CD4-positive, CD25-positive, alpha-beta regulatory T cell (primary cell): Measurements from ENCODE around the gene HFM1. TPM values are rescaled to one million over a fixed set of nuclear protein-coding genes. Genes with fewer than 3 reads are reported as not detected.
A peak's percentile ranks its signal among the peaks of the same experiment; 100 is the strongest.
"Not testable (repeated sequence)": the region's sequence is repeated elsewhere in the genome, so short reads cannot be mapped to it uniquely, and the experiment has no call there.

Experiments used
- ATAC-seq, 2 donors: fragments of 150-1000 bp; cut with Tn5 transposase; one replicate each; pipeline ENCODE4 v1.10.0; 2021; ENCODE audit warnings: low read depth in 2 of 2, moderate number of reproducible peaks in 2 of 2, moderate library complexity in 1 of 2
- DNase-seq, 3 donors: peaks; one replicate each; pipeline versions ENCODE4 v3.0.0 to v3.0.0-alpha.2; 2012 to 2022; ENCODE audit warnings: mixed read lengths in 1 of 3
- H3K27ac ChIP-seq: one replicate; pipeline ENCODE4 v1.7.0; 2013; ENCODE audit warnings: mild to moderate bottlenecking, low read length; ENCODE audit not compliant: insufficient read depth, poor library complexity, severe bottlenecking
- H3K27me3 ChIP-seq: one replicate; pipeline ENCODE4 v1.7.0; 2013; ENCODE audit warnings: low read length; ENCODE audit not compliant: control insufficient read depth, insufficient read depth
- H3K36me3 ChIP-seq: one replicate; pipeline ENCODE4 v1.7.0; 2013; ENCODE audit warnings: mild to moderate bottlenecking, low read length, moderate library complexity; ENCODE audit not compliant: control insufficient read depth, insufficient read depth
- H3K4me1 ChIP-seq: 2 replicates; pipeline ENCODE4 v1.7.0; 2013; ENCODE audit warnings: mild to moderate bottlenecking, low read length; ENCODE audit not compliant: insufficient read depth, control insufficient read depth, poor library complexity, severe bottlenecking
- H3K4me3 ChIP-seq: one replicate; pipeline ENCODE4 v1.7.0; 2013; ENCODE audit warnings: low read depth, mild to moderate bottlenecking, low read length, moderate library complexity
- H3K9me3 ChIP-seq, 2 experiments: 1 replicate in 1 of 2; 2 replicates in 1 of 2; pipeline ENCODE4 v1.7.0; 2013; ENCODE audit warnings: low read length in 2 of 2, mild to moderate bottlenecking in 1 of 2, moderate library complexity in 1 of 2; ENCODE audit not compliant: control insufficient read depth in 2 of 2
- H3K27ac Mint-ChIP-seq, 3 donors: one replicate each; pipeline ENCODE4 v1.8.0; 2020 to 2022; ENCODE audit warnings: mild to moderate bottlenecking in 3 of 3, mixed read lengths in 3 of 3, moderate library complexity in 2 of 3
- H3K27me3 Mint-ChIP-seq: one replicate; pipeline ENCODE4 v1.8.0; 2022; ENCODE audit warnings: mild to moderate bottlenecking, mixed read lengths
- H3K36me3 Mint-ChIP-seq: one replicate; pipeline ENCODE4 v1.8.0; 2020; ENCODE audit warnings: mixed read lengths
- H3K4me1 Mint-ChIP-seq, 4 donors: one replicate each; pipeline ENCODE4 v1.8.0; 2020 to 2022; ENCODE audit warnings: mixed read lengths in 4 of 4, mild to moderate bottlenecking in 1 of 4
- H3K4me3 Mint-ChIP-seq, 4 donors: one replicate each; pipeline ENCODE4 v1.8.0; 2020 to 2022; ENCODE audit warnings: mild to moderate bottlenecking in 4 of 4, mixed read lengths in 4 of 4, moderate library complexity in 3 of 4
- H3K9me3 Mint-ChIP-seq, 7 donors: one replicate each; pipeline ENCODE4 v1.8.0; 2020 to 2022; ENCODE audit warnings: mixed read lengths in 7 of 7, mild to moderate bottlenecking in 3 of 7, moderate library complexity in 2 of 7
- polyA plus RNA-seq, 4 donors: library from polyadenylated mRNA; unstranded; fragments of 300-500 nt; fragmentation: Illumina TruSeq; gene quantifications; one replicate each; pipeline ENCODE4 v1.2.3, GENCODE V29; 2021
- total RNA-seq: library from RNA; stranded (reverse); gene quantifications from one replicate; pipeline ENCODE4 v1.2.3, GENCODE V29; 2022

Gene HFM1
- total and polyA plus RNA-seq, 5 donors from 2014 or later = not detected

DNA sequence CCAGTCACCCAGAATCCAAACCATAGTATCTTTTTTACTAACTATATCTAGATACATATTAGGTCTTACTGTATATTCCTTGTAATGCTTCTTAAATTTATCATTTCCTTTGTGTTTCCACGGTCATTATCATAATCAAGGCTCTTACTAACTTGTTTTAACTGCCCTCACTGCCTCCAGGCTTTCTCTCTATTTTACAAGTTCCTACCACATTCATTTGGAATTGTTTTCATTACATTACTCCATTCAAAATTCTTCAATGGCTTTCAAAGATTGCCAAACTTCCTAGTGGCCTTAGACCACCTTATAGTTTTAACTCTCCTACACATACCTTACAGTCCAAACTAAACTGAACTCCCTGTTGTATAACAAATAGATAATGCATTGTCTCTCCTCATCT lies 6.3 kb downstream of the HFM1 start:
- Mint-ChIP-seq H3K4me1 (no peaks in the 10 kb centered on the region), H3K9me3 (peaks cover 0 to 2% (median 0%) of the 10 kb centered on the region in 7 donors), H3K27ac (no peak overlapping the region), H3K4me3 (no peak overlapping the region), H3K27me3 (peaks cover 42% of the 10 kb centered on the region), H3K36me3 (no peaks in the 10 kb centered on the region)
- H3K36me3 ChIP-seq = no peaks in the 10 kb centered on the region
- H3K9me3 ChIP-seq = no peaks in the 10 kb centered on the region
- DNase-seq (no peak), ATAC-seq (no peak)
- no peaks in the 10 kb centered on the region for H3K4me1 ChIP-seq
- peaks cover 13% of the 10 kb centered on the region for H3K27me3 ChIP-seq
- H3K27ac ChIP-seq = no peak overlapping the region
- H3K4me3 ChIP-seq = no peak overlapping the region

DNA sequence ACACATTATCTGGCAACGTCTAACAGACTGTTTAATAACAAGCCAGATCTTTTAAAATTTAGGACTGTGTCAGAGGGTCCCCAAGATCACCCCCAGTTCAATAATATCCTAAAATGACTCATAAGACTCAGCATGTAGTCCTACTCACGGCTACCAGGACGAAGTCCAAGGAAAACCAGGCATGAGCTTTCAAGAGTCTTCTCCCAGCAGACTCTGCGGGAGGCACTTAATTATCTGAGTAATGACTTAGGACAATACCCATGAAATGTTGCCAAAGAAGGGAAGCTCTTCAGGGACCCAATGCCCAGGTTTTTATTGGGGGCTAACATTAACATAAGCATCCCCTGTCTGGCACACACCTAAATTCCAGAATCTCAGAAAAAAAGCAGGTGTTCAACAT lies 7.0 kb downstream of the HFM1 start:
- no peaks in the 10 kb centered on the region for H3K36me3 Mint-ChIP-seq
- H3K9me3 ChIP-seq = no peaks in the 10 kb centered on the region
- DNase-seq (no peak), ATAC-seq (no peak)
- no peak overlapping the region for H3K27ac Mint-ChIP-seq
- no peaks in the 10 kb centered on the region for H3K4me1 Mint-ChIP-seq
- H3K27ac ChIP-seq = no peak overlapping the region
- no peaks in the 10 kb centered on the region for H3K4me1 ChIP-seq
- H3K36me3 ChIP-seq = no peaks in the 10 kb centered on the region
- H3K9me3 Mint-ChIP-seq = peaks cover 0 to 2% (median 0%) of the 10 kb centered on the region in 7 donors
- H3K27me3 Mint-ChIP-seq = peaks cover 38% of the 10 kb centered on the region
- no peak overlapping the region for H3K4me3 ChIP-seq
- H3K27me3 ChIP-seq = peaks cover 7% of the 10 kb centered on the region
- H3K4me3 Mint-ChIP-seq = no peak overlapping the region

DNA sequence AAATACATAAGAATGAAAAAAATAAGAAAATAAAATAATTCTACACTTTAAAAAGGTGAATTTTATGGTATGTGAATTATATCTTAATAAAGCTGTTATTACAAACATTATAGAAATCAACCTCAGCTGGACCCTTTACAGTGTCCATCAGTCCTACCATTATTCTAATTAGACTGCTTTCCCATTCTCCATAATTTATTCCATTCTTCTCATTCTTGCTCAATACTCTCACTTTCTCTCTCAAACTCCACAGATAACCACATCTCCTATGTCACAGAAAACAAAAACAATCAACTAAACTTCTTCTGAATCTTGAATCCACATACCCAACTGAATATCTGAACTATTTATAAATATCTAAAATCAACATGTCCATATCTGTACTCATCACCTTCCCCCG lies 11.6 kb downstream of the HFM1 start:
- peaks cover 19% of the 10 kb centered on the region for H3K27me3 Mint-ChIP-seq
- no peak overlapping the region for H3K27ac Mint-ChIP-seq
- Histone ChIP-seq H3K4me1 (no peaks in the 10 kb centered on the region), H3K27ac (no peak overlapping the region), H3K4me3 (no peak overlapping the region), H3K36me3 (no peaks in the 10 kb centered on the region), H3K9me3 (no peaks in the 10 kb centered on the region), H3K27me3 (peaks cover 2% of the 10 kb centered on the region)
- H3K9me3 Mint-ChIP-seq = peaks cover 0 to 4% (median 0%) of the 10 kb centered on the region in 7 donors
- H3K4me1 Mint-ChIP-seq = no peaks in the 10 kb centered on the region
- DNase-seq = no peak
- ATAC-seq = no peak
- no peak overlapping the region for H3K4me3 Mint-ChIP-seq
- H3K36me3 Mint-ChIP-seq = no peaks in the 10 kb centered on the region

DNA sequence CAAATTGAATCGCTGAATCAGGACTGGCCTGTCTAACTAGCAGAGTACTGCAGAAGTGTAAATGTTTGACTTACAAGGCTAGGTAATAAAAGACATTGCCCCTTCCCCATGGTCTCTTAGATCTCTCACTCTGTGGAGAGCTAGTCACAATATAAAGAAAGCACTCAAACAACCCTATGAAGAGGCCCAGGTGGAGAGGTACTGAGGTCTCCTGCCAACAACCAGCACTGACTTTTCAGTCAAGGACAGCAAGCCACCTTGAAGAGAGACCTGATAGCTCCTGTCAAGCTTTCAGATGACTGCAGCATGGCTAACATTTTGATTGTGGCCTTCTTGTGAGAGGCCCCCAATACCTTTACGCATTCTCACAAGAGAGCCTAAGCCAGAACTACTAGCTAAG lies 18.5 kb downstream of the HFM1 start:
- H3K9me3 Mint-ChIP-seq = peaks cover 0 to 4% (median 0%) of the 10 kb centered on the region in 7 donors
- no peak for ATAC-seq
- H3K4me1 ChIP-seq = no peaks in the 10 kb centered on the region
- H3K4me3 ChIP-seq = no peak overlapping the region
- H3K27ac Mint-ChIP-seq = no peak overlapping the region
- no peak overlapping the region for H3K27ac ChIP-seq
- no peak for DNase-seq
- H3K4me1 Mint-ChIP-seq = no peaks in the 10 kb centered on the region
- no peaks in the 10 kb centered on the region for H3K36me3 Mint-ChIP-seq
- H3K27me3 ChIP-seq = peaks cover 6% of the 10 kb centered on the region
- peaks cover 44% of the 10 kb centered on the region for H3K27me3 Mint-ChIP-seq
- no peaks in the 10 kb centered on the region for H3K9me3 ChIP-seq
- H3K36me3 ChIP-seq = no peaks in the 10 kb centered on the region
- H3K4me3 Mint-ChIP-seq = no peak overlapping the region

DNA sequence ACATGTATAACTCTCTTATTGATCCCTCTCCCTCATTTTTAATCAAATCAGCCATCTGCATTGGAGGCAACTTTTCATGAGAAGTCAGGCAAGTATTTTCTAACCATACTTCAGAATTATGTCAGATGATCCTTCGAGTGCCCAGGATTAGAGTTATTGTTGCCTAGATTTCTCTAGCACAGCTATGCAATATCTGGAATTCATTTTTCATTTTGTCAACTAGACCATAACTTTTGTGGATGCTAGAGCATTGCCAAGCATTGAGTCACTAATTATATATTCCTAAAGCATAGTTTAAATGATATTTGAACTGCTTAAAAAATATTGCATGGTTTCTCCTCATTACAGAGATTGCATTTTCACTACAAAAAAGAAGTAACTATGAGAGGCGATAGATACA lies 21.2 kb downstream of the HFM1 start:
- Histone ChIP-seq H3K27ac (no peak overlapping the region), H3K36me3 (no peaks in the 10 kb centered on the region), H3K27me3 (peaks cover 6% of the 10 kb centered on the region), H3K4me1 (no peaks in the 10 kb centered on the region), H3K9me3 (no peaks in the 10 kb centered on the region), H3K4me3 (no peak overlapping the region)
- Mint-ChIP-seq H3K4me3 (no peak overlapping the region), H3K27me3 (peaks cover 38% of the 10 kb centered on the region), H3K36me3 (no peaks in the 10 kb centered on the region), H3K27ac (no peak overlapping the region), H3K4me1 (no peaks in the 10 kb centered on the region), H3K9me3 (no peaks in the 10 kb centered on the region)
- DNase-seq (no peak), ATAC-seq (no peak)

DNA sequence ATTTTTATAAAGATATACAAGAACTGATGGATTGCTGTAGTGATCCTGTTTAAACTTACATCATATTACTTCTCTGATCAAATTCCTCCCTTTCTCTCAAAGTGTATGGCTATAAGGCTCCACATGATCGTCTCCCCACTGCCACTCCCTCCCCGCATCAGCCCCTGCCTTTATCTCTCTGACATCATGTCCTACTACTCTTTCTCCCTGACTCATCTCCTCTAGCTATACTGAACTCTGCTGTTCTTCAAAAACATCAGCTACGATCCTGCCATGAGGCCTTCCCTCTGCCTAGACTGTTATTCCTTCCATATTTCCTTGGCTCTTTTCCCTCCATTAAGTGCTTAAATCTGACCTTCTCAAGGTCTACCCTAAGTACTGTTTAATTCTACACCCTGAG lies 22.8 kb downstream of the HFM1 start:
- Mint-ChIP-seq H3K4me3 (no peak overlapping the region), H3K9me3 (no peaks in the 10 kb centered on the region), H3K36me3 (no peaks in the 10 kb centered on the region), H3K27me3 (peaks cover 31% of the 10 kb centered on the region), H3K4me1 (no peaks in the 10 kb centered on the region), H3K27ac (no peak overlapping the region)
- DNase-seq (no peak), ATAC-seq (no peak)
- Histone ChIP-seq H3K4me1 (no peaks in the 10 kb centered on the region), H3K27ac (no peak overlapping the region), H3K27me3 (peaks cover 6% of the 10 kb centered on the region), H3K9me3 (no peaks in the 10 kb centered on the region), H3K36me3 (no peaks in the 10 kb centered on the region), H3K4me3 (no peak overlapping the region)

DNA sequence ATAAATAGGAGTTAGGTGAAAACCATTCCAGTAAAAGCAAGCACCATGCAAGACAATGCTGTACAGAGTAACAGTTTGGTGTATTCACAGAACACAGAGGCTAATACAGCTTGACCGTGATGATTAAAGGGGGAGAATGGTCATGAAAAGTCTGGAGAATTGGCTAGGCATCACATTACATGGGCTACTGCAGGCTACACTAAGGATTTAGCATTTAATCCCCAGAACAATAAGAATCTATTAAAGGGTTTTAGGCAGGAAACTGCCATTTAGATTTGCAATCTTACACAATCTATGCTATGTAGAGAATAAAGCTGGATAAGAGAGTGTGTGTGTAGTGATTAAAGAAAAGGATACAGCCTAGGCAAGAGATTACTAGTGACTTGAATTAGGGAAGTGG lies 30.6 kb downstream of the HFM1 start:
- Histone ChIP-seq H3K36me3 (no peaks in the 10 kb centered on the region), H3K4me3 (no peak overlapping the region), H3K27me3 (peaks cover 2% of the 10 kb centered on the region), H3K4me1 (no peaks in the 10 kb centered on the region), H3K27ac (no peak overlapping the region), H3K9me3 (no peaks in the 10 kb centered on the region)
- Mint-ChIP-seq H3K9me3 (peaks cover 0 to 9% (median 0%) of the 10 kb centered on the region in 7 donors), H3K27me3 (peaks cover 14% of the 10 kb centered on the region), H3K4me3 (peak overlapping the region in 1 of 4 donors; percentile 30), H3K4me1 (no peaks in the 10 kb centered on the region), H3K36me3 (no peaks in the 10 kb centered on the region), H3K27ac (no peak overlapping the region)
- ATAC-seq (no peak), DNase-seq (no peak)

DNA sequence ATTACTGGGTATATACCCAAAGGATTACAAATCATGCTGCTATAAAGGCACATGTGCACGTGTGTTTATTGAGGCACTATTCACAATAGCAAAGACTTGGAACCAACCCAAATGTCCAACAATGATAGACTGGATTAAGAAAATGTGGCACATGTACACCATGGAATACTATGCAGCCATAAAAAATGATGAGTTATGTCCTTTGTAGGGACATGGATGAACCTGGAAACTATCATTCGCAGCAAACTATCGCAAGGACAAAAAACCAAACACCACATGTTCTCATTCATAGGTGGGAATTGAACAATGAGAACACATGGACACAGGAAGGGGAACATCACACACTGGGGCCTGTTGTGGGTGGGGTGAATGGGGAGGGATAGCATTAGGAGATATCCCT lies 32.4 kb downstream of the HFM1 start:
- ATAC-seq, H3K36me3 Mint-ChIP-seq, H3K36me3 ChIP-seq: not testable (repeated sequence)

More for the DNA sequence above, 32.4 kb downstream of the HFM1 start:
- H3K4me1 Mint-ChIP-seq, H3K9me3 ChIP-seq, DNase-seq, H3K27me3 ChIP-seq, H3K27ac ChIP-seq, H3K9me3 Mint-ChIP-seq, H3K4me3 Mint-ChIP-seq, H3K4me3 ChIP-seq, H3K4me1 ChIP-seq, H3K27ac Mint-ChIP-seq: not testable (repeated sequence)
- H3K27me3 Mint-ChIP-seq = peaks cover 14% of the 10 kb centered on the region
